PC-3 (cell line): Measurements from ENCODE around the gene MCF2L2. TPM values are rescaled to one million over a fixed set of nuclear protein-coding genes. Genes with fewer than 3 reads are reported as not detected.
A peak's percentile ranks its signal among the peaks of the same experiment; 100 is the strongest.

Experiments
- ATAC-seq: fragments of 200-7000 bp; cut with Tn5 transposase; 2 replicates; pipeline ENCODE4 v1.9.1; 2020; ENCODE audit warnings: mild to moderate bottlenecking, moderate library complexity
- BruUV-seq: library from RNA; stranded (reverse); fragments of 400-500 nt; replicated peaks from 2 replicates; lab custom pipeline; 2021; lab: Mats Ljungman, UMichigan
- CTCF ChIA-PET: fragments of 300-600 bp; sonication (Branson Sonifier 250); formaldehyde crosslinking; loops from one replicate; lab custom pipeline; 2022; ENCODE audit warnings: antibody characterized with exemption; lab: Charles Lee
- POLR2A ChIA-PET: fragments of 300-600 bp; sonication (Branson Sonifier 250); formaldehyde crosslinking; loops from one replicate; lab custom pipeline; 2022; ENCODE audit warnings: antibody characterized with exemption; ENCODE audit not compliant: unreplicated experiment; lab: Charles Lee
- DNase-seq: peaks from one replicate; pipeline ENCODE4 v3.0.0-alpha.2; 2015
- H2AFZ ChIP-seq: fragments of 300-600 bp; sonication (generic); 2 replicates; pipeline ENCODE4 v1.6.0; 2016; ENCODE audit warnings: antibody characterized with exemption, low read length
- H3F3A ChIP-seq: fragments of 300-600 bp; sonication (generic); one replicate; pipeline ENCODE4 v1.6.0; 2017; ENCODE audit warnings: antibody characterized with exemption, low read length, control low read depth, mild to moderate bottlenecking; ENCODE audit not compliant: unreplicated experiment
- H3K27ac ChIP-seq: fragments of 300-600 bp; sonication (generic); 2 replicates; pipeline ENCODE4 v1.5.1; 2016; ENCODE audit warnings: mild to moderate bottlenecking, low read length
- H3K27me3 ChIP-seq: fragments of 300-600 bp; sonication (generic); 2 replicates; pipeline ENCODE4 v1.6.1; 2016; ENCODE audit warnings: low read length, mixed read lengths
- H3K36me3 ChIP-seq: fragments of 300-600 bp; sonication (generic); 2 replicates; pipeline ENCODE4 v1.6.1; 2016; ENCODE audit warnings: low read depth, mixed run types, low read length, mixed read lengths
- H3K4me1 ChIP-seq: fragments of 300-600 bp; sonication (generic); 2 replicates; pipeline ENCODE4 v1.5.1; 2016; ENCODE audit warnings: low read length; ENCODE audit not compliant: insufficient read depth
- H3K4me2 ChIP-seq: fragments of 300-600 bp; sonication (generic); 2 replicates; pipeline ENCODE4 v1.6.0; 2016; ENCODE audit warnings: low read length
- H3K4me3 ChIP-seq: fragments of 300-600 bp; sonication (generic); 2 replicates; pipeline ENCODE4 v1.5.1; 2016; ENCODE audit warnings: mild to moderate bottlenecking, low read length, mixed read lengths
- H3K79me2 ChIP-seq: fragments of 300-600 bp; sonication (generic); 2 replicates; pipeline ENCODE4 v1.6.1; 2017; ENCODE audit warnings: low read length, mixed read lengths
- H3K9ac ChIP-seq: fragments of 300-600 bp; sonication (generic); 2 replicates; pipeline ENCODE4 v1.6.0; 2016; ENCODE audit warnings: mild to moderate bottlenecking, low read length
- H3K9me2 ChIP-seq: fragments of 300-600 bp; sonication (generic); replicated peaks from 2 replicates; pipeline ENCODE4 v1.6.1; 2016; ENCODE audit warnings: mixed run types, low read length, mixed read lengths
- H3K9me3 ChIP-seq: fragments of 300-600 bp; sonication (generic); 2 replicates; pipeline ENCODE4 v1.6.1; 2016; ENCODE audit warnings: low read length, mixed read lengths
- H4K20me1 ChIP-seq: fragments of 300-600 bp; sonication (generic); 2 replicates; pipeline ENCODE4 v1.6.1; 2016; ENCODE audit warnings: low read length, mixed read lengths
- EZH2 ChIP-seq: fragments of 300-600 bp; sonication (generic); IDR thresholded peaks from one replicate; pipeline ENCODE4 v1.6.1; 2017; ENCODE audit warnings: antibody characterized with exemption, mild to moderate bottlenecking, low read length; ENCODE audit not compliant: unreplicated experiment
- EZH2phosphoT487 ChIP-seq: fragments of 300-600 bp; sonication (generic); IDR thresholded peaks from 2 replicates; pipeline ENCODE4 v1.6.1; 2018; ENCODE audit warnings: mild to moderate bottlenecking, antibody characterized with exemption, low read length, borderline replicate concordance
- intact Hi-C: fragments of 100-400 bp; cut with micrococcal nuclease; formaldehyde crosslinking; loops from 2 replicates; pipeline ENCODE4 v1.9.0; 2023
- total RNA-seq: library from RNA; depleted of rRNA; stranded (reverse); fragments of >200 nt; gene quantifications from 2 replicates; pipeline ENCODE4 v1.2.3, GENCODE V29; 2014
- TF ChIP-seq, protein P1 (sequence below): fragments of 300-600 bp; sonication (generic); conservative IDR thresholded peaks from 2 replicates; pipeline ENCODE4 v1.5.1; 2017; ENCODE audit warnings: antibody characterized with exemption, low read depth, mild to moderate bottlenecking, low read length

Gene MCF2L2
- total RNA-seq, 1 experiment from 2014 or later: 3.6 TPM

DNA sequence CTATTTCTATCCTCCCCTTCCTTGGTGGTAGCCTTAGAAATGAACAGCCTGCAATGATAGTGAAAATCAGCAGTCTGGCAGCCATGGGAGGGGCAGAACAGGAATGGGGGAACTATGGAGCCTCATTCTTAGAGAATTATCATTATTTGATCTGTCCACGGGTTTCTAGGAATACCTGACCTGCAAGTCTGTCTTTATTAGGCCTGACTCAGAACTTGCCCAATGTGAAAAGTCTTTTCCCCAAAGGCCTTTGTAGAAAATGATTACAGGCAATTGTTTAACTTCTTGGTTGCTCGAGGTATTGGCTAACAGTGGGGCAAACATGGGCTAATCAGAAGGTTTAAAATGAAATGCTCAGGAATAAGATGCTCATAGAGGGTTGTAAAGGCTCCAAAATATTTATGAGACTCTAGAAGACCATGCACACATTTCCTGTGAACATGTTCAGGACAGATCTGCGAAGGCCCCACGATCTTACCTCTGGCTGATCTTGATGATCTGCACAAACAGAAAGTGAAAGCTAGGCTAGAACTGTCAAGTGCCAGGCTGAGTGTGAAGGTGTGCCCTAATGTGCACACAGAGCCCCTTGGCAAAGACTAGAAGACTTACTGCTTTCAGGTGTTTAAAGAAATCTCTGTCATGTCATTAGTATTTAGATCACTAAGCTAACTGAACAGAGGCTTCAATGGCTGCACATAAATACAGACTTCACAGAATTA lies 226.3 kb downstream of the MCF2L2 start:
- intact Hi-C loops: no loop called here
- no TSS peak for BruUV-seq
- no peaks in the 10 kb centered on the region for H4K20me1 ChIP-seq
- H3K4me1 ChIP-seq: no peaks in the 10 kb centered on the region
- TF ChIP-seq EZH2 (no peak), EZH2phosphoT487 (no peak)
- TF ChIP-seq, protein P1, sequence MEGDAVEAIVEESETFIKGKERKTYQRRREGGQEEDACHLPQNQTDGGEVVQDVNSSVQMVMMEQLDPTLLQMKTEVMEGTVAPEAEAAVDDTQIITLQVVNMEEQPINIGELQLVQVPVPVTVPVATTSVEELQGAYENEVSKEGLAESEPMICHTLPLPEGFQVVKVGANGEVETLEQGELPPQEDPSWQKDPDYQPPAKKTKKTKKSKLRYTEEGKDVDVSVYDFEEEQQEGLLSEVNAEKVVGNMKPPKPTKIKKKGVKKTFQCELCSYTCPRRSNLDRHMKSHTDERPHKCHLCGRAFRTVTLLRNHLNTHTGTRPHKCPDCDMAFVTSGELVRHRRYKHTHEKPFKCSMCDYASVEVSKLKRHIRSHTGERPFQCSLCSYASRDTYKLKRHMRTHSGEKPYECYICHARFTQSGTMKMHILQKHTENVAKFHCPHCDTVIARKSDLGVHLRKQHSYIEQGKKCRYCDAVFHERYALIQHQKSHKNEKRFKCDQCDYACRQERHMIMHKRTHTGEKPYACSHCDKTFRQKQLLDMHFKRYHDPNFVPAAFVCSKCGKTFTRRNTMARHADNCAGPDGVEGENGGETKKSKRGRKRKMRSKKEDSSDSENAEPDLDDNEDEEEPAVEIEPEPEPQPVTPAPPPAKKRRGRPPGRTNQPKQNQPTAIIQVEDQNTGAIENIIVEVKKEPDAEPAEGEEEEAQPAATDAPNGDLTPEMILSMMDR: no peak
- H3K27ac ChIP-seq: no peak overlapping the region
- peaks cover 3% of the 10 kb centered on the region for H3F3A ChIP-seq
- no peaks in the 10 kb centered on the region; the same call in 1 of the 2 replicates for H3K36me3 ChIP-seq
- H2AFZ ChIP-seq: no peak overlapping the region
- no peaks in the 10 kb centered on the region for H3K79me2 ChIP-seq
- ChIA-PET POLR2A (no interaction called here), CTCF (interaction anchor here (0.6 kb wide), 1 partner anchor 72 kb away, joined by 6 read pairs; no protein-coding TSS in a partner anchor)
- ATAC-seq (peak; percentile 59), DNase-seq (peak; percentile 75)
- 0 out of 2 replicates have a peak, but pooled peaks cover 4% of the 10 kb centered on the region for H3K9me3 ChIP-seq
- no peak overlapping the region for H3K4me3 ChIP-seq
- 0 out of 2 replicates have a peak overlapping the region, but pooled peaks have one; percentile 10 for H3K4me2 ChIP-seq
- no peaks in the 10 kb centered on the region for H3K9me2 ChIP-seq
- no peak overlapping the region for H3K9ac ChIP-seq
- no peaks in the 10 kb centered on the region for H3K27me3 ChIP-seq

DNA sequence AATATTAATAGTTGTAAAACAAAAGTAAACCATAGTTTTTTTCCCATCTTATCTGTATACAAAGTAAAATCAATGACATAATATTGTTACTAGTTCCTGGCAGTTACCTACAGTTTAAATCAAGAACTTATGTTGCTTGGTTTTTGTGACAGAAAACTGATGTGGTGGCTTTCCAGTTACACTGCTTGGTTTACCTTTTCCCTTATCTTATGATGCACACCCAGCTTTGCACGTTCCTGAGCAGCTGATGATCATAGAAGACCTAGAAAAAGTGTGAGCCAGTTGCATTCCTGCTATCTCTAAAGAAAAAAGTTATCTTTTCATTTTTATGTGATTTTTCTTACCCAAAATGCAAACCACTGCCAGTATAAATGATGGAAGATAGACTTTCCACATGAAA lies 229.5 kb downstream of the MCF2L2 start:
- Histone ChIP-seq H4K20me1 (no peaks in the 10 kb centered on the region), H3K27ac (no peak overlapping the region), H3K9ac (no peak overlapping the region), H3K4me1 (peaks cover 6% of the 10 kb centered on the region), H3K9me3 (0 out of 2 replicates have a peak, but pooled peaks cover 4% of the 10 kb centered on the region), H3K4me2 (no peak overlapping the region), H3K9me2 (no peaks in the 10 kb centered on the region), H3K4me3 (no peak overlapping the region), H2AFZ (no peak overlapping the region), H3F3A (peaks cover 3% of the 10 kb centered on the region), H3K36me3 (no peaks in the 10 kb centered on the region; the same call in 1 of the 2 replicates), H3K79me2 (no peaks in the 10 kb centered on the region), H3K27me3 (no peaks in the 10 kb centered on the region)
- BruUV-seq: no TSS peak
- ChIA-PET POLR2A (no interaction called here), CTCF (no interaction called here)
- ATAC-seq (no peak), DNase-seq (no peak)
- no peak for TF ChIP-seq EZH2
- TF ChIP-seq EZH2phosphoT487: no peak
- TF ChIP-seq, protein P1: no peak
- intact Hi-C loops: no loop called here

DNA sequence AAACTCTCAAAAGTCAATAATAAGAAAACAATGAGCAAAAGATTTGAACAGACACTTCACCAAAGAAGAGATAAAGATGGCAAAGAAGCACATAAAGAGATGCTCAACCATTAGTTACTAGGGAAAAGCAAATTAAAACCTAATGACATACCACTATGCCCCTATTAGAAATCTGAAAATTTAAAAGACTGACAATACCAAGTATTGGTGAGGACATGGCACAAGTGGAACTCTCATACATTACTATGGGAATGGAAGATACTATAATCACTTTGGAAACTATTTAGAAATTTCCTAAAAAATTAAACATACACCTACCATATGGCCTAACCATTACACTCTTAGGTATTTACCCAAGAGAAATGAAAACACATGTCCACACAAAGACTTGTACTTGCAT lies 230.7 kb downstream of the MCF2L2 start:
- TF ChIP-seq EZH2 (no peak), EZH2phosphoT487 (no peak)
- TF ChIP-seq, protein P1: no peak
- intact Hi-C loops: no loop called here
- BruUV-seq: no TSS peak
- peaks cover 18% of the 10 kb centered on the region for H3K4me1 ChIP-seq
- H3K27me3 ChIP-seq: no peaks in the 10 kb centered on the region
- ATAC-seq: no peak
- 0 out of 2 replicates have a peak, but pooled peaks cover 4% of the 10 kb centered on the region for H3K9me3 ChIP-seq
- H3F3A ChIP-seq: peaks cover 3% of the 10 kb centered on the region
- no peak overlapping the region for H3K4me3 ChIP-seq
- ChIA-PET CTCF (no interaction called here), POLR2A (no interaction called here)
- DNase-seq: no peak
- H4K20me1 ChIP-seq: no peaks in the 10 kb centered on the region
- no peaks in the 10 kb centered on the region for H3K79me2 ChIP-seq
- no peak overlapping the region for H3K4me2 ChIP-seq
- no peaks in the 10 kb centered on the region for H3K9me2 ChIP-seq
- no peaks in the 10 kb centered on the region for H3K36me3 ChIP-seq
- H3K27ac ChIP-seq: no peak overlapping the region
- no peak overlapping the region for H2AFZ ChIP-seq
- no peak overlapping the region for H3K9ac ChIP-seq
